Subcutaneous abdominal adipose tissue (tissue), 5 donors: ENCODE measurements around the gene SLC6A8.

Experiments
- H3K27ac ChIP-seq: one replicate; pipeline ENCODE4 v1.7.0; 2013; ENCODE audit warnings: low read depth, mild to moderate bottlenecking, inconsistent platforms, low read length, moderate library complexity
- H3K27me3 ChIP-seq, 5 donors: one replicate each; pipeline ENCODE4 v1.7.0; 2013; ENCODE audit warnings: low read length in 5 of 5, inconsistent platforms in 1 of 5; ENCODE audit not compliant: control insufficient read depth in 5 of 5, insufficient read depth in 4 of 5
- H3K36me3 ChIP-seq, 5 donors: one replicate each; pipeline ENCODE4 v1.7.0; 2013; ENCODE audit warnings: low read length in 5 of 5; ENCODE audit not compliant: control insufficient read depth in 5 of 5, insufficient read depth in 5 of 5
- H3K4me1 ChIP-seq, 5 donors: one replicate each; pipeline ENCODE4 v1.7.0; 2013; ENCODE audit warnings: low read length in 5 of 5, mild to moderate bottlenecking in 3 of 5, moderate library complexity in 1 of 5; ENCODE audit not compliant: control insufficient read depth in 5 of 5, insufficient read depth in 5 of 5
- H3K4me3 ChIP-seq, 5 donors: one replicate each; pipeline ENCODE4 v1.7.0; 2013; ENCODE audit warnings: low read length in 5 of 5, low read depth in 1 of 5
- H3K9ac ChIP-seq, 5 donors: one replicate each; pipeline ENCODE4 v1.7.0; 2013; ENCODE audit warnings: low read length in 5 of 5, mild to moderate bottlenecking in 4 of 5, moderate library complexity in 3 of 5
- H3K9me3 ChIP-seq, 5 donors: one replicate each; pipeline ENCODE4 v1.7.0; 2013; ENCODE audit warnings: low read length in 5 of 5; ENCODE audit not compliant: control insufficient read depth in 5 of 5
- donor health status: healthy.
- donor health status: healthy.
- donor health status: healthy.
- donor health status: healthy.
- donor health status: healthy.

The SLC6A8 gene

GRCh38 chrX:153648358-153649177 lies 39.2 kb upstream of the SLC6A8 start:
- peaks cover 0 to 11% (median under 1%) of the 10 kb centered on the region in 5 donors for H3K9me3 ChIP-seq
- peaks cover 17 to 63% (median 51%) of the 10 kb centered on the region in 5 donors for H3K27me3 ChIP-seq
- no peak overlapping the region for H3K9ac ChIP-seq
- no peak overlapping the region for H3K4me3 ChIP-seq
- no peaks in the 10 kb centered on the region for H3K36me3 ChIP-seq
- peaks cover 0 to 23% (median 14%) of the 10 kb centered on the region in 5 donors for H3K4me1 ChIP-seq
- no peak overlapping the region for H3K27ac ChIP-seq

DNA sequence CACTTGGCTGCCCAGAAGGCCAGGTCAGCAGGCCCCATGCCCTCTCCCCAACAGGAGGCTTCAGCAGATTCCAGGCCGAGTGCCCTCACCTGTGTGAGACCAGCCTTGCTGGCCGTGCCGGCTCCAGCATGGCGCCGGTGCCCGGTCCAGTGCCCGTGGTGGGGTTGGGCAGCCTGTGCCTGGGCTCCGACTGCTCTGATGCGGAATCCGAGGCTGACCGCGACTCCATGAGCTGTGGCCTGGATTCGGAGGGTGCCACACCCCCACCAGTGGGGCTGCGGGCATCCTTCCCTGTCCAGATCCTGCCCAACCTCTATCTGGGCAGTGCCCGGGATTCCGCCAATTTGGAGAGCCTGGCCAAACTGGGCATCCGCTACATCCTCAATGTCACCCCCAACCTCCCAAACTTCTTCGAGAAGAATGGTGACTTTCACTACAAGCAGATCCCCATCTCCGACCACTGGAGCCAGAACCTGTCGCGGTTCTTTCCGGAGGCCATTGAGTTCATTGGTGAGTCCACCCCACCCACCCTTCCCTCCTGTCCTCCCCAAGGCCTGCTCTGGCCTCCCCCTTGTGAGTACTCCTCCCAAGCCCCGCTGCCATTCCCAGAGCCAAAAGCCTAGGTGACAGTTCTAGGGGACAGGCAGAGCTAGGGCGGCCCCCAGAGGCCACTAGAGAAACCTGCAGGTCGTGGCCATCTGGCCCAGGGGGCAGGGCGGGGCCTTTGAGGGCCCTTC lies 38.4 kb upstream of the SLC6A8 start:
- Histone ChIP-seq H3K9me3 (peaks cover 3 to 18% (median 8%) of the 10 kb centered on the region in 5 donors), H3K4me1 (peaks cover 0 to 17% (median 11%) of the 10 kb centered on the region in 5 donors), H3K36me3 (no peaks in the 10 kb centered on the region), H3K4me3 (no peak overlapping the region), H3K27ac (no peak overlapping the region), H3K27me3 (peaks cover 17 to 59% (median 48%) of the 10 kb centered on the region in 5 donors), H3K9ac (no peak overlapping the region)

GRCh38 chrX:153649915-153650782 lies 37.6 kb upstream of the SLC6A8 start:
- Histone ChIP-seq H3K27ac (no peak overlapping the region), H3K4me1 (peaks cover 0 to 14% (median 8%) of the 10 kb centered on the region in 5 donors), H3K9ac (no peak overlapping the region), H3K9me3 (peaks cover 3 to 19% (median 9%) of the 10 kb centered on the region in 5 donors), H3K27me3 (peaks cover 17 to 52% (median 40%) of the 10 kb centered on the region in 5 donors), H3K4me3 (no peak overlapping the region), H3K36me3 (no peaks in the 10 kb centered on the region)

DNA sequence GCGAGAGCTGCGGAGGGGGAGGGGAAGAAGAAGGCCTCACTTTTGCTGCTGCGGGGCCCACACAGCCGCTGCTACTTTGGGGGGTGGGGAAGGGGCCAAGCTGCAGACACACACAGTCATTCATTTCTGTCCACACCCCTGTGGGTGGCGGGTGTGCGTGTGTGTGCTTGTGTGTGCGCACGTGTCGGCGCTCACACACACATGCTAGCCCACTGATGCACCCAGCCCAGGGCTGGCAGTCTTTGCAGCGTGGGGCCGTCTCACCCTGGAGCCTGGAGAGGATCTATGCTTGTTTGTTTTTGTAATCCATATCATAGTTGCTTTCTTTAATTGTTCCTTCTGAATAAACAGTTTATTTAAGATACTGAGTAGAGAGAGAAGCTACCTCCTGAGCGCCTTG lies 36.8 kb upstream of the SLC6A8 start:
- no peak overlapping the region for H3K27ac ChIP-seq
- no peak overlapping the region for H3K9ac ChIP-seq
- H3K4me3 ChIP-seq: no peak overlapping the region
- no peaks in the 10 kb centered on the region for H3K36me3 ChIP-seq
- H3K9me3 ChIP-seq: peaks cover 3 to 15% (median 9%) of the 10 kb centered on the region in 5 donors
- peaks cover 17 to 44% (median 32%) of the 10 kb centered on the region in 5 donors for H3K27me3 ChIP-seq
- peaks cover 0 to 14% (median 8%) of the 10 kb centered on the region in 5 donors for H3K4me1 ChIP-seq

GRCh38 chrX:153651540-153652079 lies 36.1 kb upstream of the SLC6A8 start:
- Histone ChIP-seq H3K27ac (no peak overlapping the region), H3K4me1 (peaks cover 0 to 12% (median 8%) of the 10 kb centered on the region in 5 donors), H3K9me3 (peaks cover 3 to 13% (median 9%) of the 10 kb centered on the region in 5 donors), H3K27me3 (peaks cover 14 to 37% (median 27%) of the 10 kb centered on the region in 5 donors), H3K9ac (no peak overlapping the region), H3K36me3 (no peaks in the 10 kb centered on the region), H3K4me3 (no peak overlapping the region)

DNA sequence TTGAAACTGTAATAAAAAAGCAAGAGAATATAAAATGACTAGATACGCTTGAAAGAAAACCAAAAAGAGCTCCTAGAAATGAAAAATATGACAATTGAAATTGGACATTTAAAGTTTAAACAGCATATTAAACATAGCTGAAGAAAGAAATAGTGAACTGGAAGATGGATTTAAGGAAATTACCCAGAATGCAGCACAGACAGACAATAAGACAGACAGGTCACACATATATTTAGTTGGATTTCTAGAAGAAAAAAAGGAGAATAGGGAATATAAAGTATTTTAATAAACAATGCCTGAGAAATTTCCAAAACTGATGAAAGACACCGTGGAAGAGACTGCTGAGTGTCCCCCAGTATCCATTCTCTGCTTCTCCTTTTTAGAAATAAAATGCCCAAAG lies 34.2 kb upstream of the SLC6A8 start:
- Histone ChIP-seq H3K4me3 (no peak overlapping the region), H3K9me3 (peaks cover 3 to 13% (median 9%) of the 10 kb centered on the region in 5 donors), H3K9ac (no peak overlapping the region), H3K27me3 (peaks cover 6 to 26% (median 22%) of the 10 kb centered on the region in 5 donors), H3K4me1 (no peaks in the 10 kb centered on the region), H3K36me3 (no peaks in the 10 kb centered on the region), H3K27ac (no peak overlapping the region)

- Histone ChIP-seq H3K27me3 (peaks cover 0 to 11% (median 4%) of the 10 kb centered on the region in 5 donors), H3K9ac (no peak overlapping the region), H3K4me3 (no peak overlapping the region), H3K36me3 (no peaks in the 10 kb centered on the region), H3K27ac (no peak overlapping the region), H3K4me1 (no peaks in the 10 kb centered on the region), H3K9me3 (peaks cover 3 to 13% (median 9%) of the 10 kb centered on the region in 5 donors)
Observed at GRCh38 chrX:153657161-153657560, 30.6 kb upstream of the SLC6A8 start.

GRCh38 chrX:153659268-153659667 lies 28.5 kb upstream of the SLC6A8 start:
- peaks cover 0 to 13% (median 4%) of the 10 kb centered on the region in 5 donors for H3K27me3 ChIP-seq
- peaks cover 0 to 2% (median 0%) of the 10 kb centered on the region in 5 donors for H3K4me1 ChIP-seq
- no peaks in the 10 kb centered on the region for H3K36me3 ChIP-seq
- H3K9ac ChIP-seq: no peak overlapping the region
- H3K9me3 ChIP-seq: peaks cover under 1 to 5% (median 1%) of the 10 kb centered on the region in 5 donors
- no peak overlapping the region for H3K27ac ChIP-seq
- H3K4me3 ChIP-seq: no peak overlapping the region

GRCh38 chrX:153662266-153662665 lies 25.5 kb upstream of the SLC6A8 start:
- peak overlapping the region in 1 of 5 donors; percentile 42 for H3K4me3 ChIP-seq
- H3K27me3 ChIP-seq: peaks cover 0 to 25% (median 12%) of the 10 kb centered on the region in 5 donors
- H3K27ac ChIP-seq: no peak overlapping the region
- H3K36me3 ChIP-seq: no peaks in the 10 kb centered on the region
- H3K9ac ChIP-seq: no peak overlapping the region
- peaks cover 0 to 2% (median 0%) of the 10 kb centered on the region in 5 donors for H3K4me1 ChIP-seq
- peaks cover 3 to 13% (median 10%) of the 10 kb centered on the region in 5 donors for H3K9me3 ChIP-seq
